Pons (tissue), 1 donor: ENCODE data around the gene PBX3.
A peak's percentile ranks its signal among the peaks of the same experiment; 100 is the strongest.

Experiments used
- DNase-seq: peaks from one replicate; pipeline ENCODE4 v3.0.0-alpha.2; 2016; ENCODE audit warnings: low spot score

Gene PBX3

GRCh38 chr9:125950880-125951471, 203.8 kb downstream of the PBX3 start:
- DNase-seq, result no peak

DNA sequence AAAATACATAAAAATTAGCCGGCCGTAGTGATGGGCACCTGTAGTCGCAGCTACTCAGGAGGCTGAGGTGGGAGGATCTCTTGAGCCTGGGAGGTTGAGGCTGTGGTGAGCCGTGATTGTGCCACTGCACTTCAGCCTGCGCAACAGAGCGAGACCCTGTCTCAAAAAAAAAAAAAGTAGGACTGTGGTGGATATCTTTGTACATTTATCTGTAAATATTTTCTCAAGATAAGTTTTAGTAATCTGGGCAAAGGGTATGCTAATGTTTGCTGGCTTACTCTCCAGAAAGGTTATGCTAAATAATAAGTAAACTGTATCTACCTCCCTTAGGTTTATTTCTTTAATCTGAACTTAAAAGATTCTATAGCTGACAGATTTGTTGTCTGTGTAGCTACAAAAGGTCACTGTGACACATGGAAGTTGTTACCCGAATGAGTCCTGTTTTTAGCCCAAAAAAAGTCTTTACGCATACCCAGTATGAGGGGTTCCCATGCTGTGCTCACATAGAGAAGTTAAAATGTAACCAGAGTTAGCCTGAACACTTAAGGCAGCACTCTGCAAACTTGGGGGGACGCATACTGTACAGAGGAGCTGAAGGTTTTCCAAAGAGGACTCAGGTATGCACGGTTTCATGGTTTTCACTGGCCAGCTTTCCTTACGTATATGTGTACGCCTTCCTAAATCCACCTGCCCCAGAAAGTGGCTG, 206.3 kb downstream of the PBX3 start:
- no peak for DNase-seq

DNA sequence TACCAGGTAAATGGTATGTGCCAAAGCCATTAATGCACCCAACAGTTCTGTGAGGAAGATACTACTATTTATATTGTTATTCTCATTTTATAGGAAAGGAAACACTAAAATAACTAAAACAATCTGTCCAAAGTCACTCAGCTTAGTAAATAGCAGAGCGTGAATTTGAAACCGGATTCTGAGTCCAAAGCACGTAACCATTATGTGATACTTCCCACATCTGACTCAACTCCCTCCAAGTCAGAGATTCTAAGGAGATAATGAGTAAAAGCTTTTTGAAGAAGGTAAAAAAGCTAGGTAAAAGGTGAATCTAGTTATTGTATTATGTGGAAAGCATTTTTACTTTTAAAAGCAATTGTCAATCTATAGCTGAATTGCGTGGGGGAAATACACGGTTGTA, 208.9 kb downstream of the PBX3 start:
- DNase-seq, result no peak

- DNase-seq, result peak; percentile 3
Observed at GRCh38 chr9:125959315-125959714, 212.1 kb downstream of the PBX3 start.

- peak; percentile 94 for DNase-seq
Observed at GRCh38 chr9:125959951-125960619, 212.9 kb downstream of the PBX3 start.

- no peak for DNase-seq
Observed at GRCh38 chr9:125960626-125961025, 213.5 kb downstream of the PBX3 start.

GRCh38 chr9:125961072-125961471, 213.9 kb downstream of the PBX3 start:
- peak; percentile 61 for DNase-seq

- no peak for DNase-seq
Observed at GRCh38 chr9:125963932-125964331, 216.8 kb downstream of the PBX3 start.

- DNase-seq, result no peak
Observed at GRCh38 chr9:125964702-125965225, 217.6 kb downstream of the PBX3 start.

GRCh38 chr9:125965477-125965876, 218.3 kb downstream of the PBX3 start:
- no peak for DNase-seq

- no peak for DNase-seq
Observed at GRCh38 chr9:125966466-125966865, 219.3 kb downstream of the PBX3 start.

DNA sequence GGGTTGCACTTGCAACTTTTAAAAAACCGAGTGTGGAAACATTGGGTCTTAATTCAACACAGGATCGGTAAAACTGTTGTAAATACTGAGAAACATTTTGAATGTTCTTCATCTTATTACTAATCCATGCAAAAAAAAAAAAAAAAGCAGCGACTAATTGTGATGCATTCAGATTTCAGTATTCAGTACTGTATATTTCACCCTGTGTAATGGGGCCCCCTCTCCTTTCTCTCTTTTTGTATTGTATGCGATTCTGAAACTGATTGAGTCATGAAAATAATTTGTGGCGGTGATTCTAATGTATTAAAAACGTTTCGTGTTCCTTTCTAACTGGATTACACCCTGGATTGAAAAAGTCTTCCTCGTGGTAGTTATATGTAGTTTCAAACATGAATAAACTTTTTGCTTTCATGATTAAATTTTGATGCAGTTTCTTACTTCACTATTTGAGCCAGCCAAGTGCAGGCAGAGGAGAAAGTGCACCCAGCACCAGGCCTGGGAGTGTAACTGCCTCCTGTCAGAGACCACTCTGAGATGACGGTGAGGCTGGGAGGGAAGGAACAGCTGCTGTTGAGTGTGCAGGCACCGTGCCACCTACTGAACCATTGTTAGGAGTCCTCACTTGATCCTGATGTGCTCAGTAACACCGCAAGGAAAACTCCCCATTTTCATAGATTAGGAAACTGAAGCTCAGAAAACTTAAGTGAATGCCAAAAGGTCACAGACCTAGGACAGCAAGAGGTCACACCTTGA, 220.0 kb downstream of the PBX3 start:
- DNase-seq, result no peak

DNA sequence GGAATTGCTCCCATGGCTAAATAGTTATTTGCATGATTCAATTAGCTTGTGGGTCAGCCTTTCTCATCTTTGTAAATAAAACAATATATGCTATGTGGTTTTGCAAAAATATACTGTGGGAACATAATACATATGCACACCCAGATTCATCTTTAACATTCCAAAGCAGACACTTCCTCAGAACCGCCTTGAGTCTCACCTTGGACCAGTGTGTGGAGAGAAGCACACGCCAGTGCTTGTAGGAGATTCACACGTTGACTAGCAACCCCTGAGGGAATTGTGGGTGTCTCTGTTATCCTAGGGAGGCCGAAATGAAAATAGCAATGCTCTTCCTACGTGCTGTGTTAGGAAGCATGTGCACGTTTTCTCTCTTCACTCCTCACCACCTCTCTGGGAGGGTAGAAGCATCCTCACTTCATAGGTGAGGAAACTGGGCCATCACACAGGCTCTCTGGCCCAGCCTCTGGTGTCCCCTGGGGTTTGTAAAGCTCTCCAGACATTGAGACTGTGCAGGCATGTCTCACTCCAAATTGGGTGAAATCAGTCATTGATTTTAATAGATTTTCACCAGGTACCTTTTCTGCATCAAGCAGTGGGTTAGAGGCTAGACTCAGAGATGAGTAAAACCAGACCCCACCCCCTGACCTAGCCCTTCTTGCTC, 221.7 kb downstream of the PBX3 start:
- DNase-seq, result no peak

GRCh38 chr9:125969462-125969861, 222.3 kb downstream of the PBX3 start:
- no peak for DNase-seq

DNA sequence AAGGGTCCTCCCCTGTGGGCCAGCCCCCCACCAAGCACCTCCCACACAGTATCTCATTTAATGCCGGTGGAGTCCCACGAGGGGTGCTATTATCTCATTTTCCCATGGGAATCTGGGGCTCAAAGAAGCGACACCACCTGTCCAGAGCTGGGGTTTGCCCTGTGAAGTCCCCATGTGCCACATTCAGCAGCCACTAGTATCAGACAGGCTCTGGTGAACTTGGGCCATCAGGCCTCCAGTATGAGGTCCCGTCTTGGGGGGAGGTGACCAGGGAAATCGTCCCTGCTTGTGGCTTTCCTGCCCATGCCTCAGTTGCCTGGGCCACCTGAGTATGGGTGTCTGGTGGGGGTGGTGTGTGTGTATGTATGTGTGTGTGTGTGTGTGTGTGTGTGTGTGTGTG, 222.7 kb downstream of the PBX3 start:
- DNase-seq, result no peak

- no peak for DNase-seq
Observed at GRCh38 chr9:125970340-125970739, 223.2 kb downstream of the PBX3 start.

DNA sequence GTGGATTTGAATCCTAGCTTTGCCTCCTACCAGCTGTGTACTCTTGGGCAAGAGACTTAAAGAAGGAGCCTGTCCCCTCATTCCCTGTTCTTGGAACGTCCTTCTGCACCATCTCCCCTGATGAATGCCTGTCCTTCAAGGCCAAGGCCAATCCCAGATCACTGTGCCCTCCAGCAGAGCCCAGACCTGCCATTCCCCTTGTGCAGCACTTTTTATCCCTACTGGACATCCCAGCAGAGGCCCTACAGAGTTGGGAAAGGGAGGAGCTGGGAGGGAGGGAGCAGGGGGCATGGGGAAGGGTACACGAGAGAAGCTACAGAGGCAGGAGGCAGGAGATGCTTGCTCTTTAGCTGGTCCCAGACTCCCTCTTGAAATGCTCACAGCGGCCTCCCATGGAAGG, 223.9 kb downstream of the PBX3 start:
- DNase-seq, result no peak

- DNase-seq, result no peak
Observed at GRCh38 chr9:125972012-125972729, 225.0 kb downstream of the PBX3 start.

GRCh38 chr9:125973547-125973946, 226.4 kb downstream of the PBX3 start:
- DNase-seq, result no peak

DNA sequence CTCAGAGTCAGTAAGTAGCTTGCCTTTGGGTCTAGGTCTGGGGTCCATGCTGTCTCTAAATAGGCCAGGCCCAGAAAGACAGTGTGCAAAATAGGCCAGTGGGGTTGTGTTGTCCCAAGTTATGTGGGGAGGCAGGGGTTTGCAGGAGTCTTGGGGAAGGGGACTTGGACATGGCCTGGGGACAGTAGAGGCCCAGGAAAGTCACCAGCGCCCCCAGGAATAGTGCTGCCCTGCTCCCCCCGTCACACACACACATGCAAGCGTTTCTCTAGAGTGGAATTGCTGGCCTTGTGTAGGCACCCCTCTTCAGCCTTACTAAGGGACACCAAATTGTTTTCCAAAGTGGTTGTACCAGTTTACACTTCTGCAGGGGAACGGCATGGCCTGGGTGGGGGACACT, 227.5 kb downstream of the PBX3 start:
- DNase-seq, result no peak

DNA sequence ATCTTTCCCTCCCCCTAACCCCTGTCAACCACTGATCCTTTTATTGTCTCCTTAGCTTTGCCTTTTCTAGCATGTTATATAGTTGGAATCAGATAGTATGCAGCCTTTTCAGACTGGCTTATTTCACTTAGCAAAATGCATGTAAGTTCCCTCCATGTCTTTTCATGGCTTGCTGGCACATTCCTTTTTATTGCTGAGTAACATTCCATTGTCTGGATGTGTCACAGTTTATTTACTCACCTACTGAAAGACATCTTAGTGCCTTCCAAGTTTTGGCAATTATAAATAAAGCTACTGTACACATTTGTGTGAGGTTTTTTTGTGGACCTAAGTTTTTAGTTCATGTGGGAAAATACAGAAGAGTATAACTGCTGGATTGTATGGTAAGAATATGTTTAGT, 230.1 kb downstream of the PBX3 start:
- DNase-seq, result no peak
